Measurements from ENCODE around the gene SLC35F1. TPM values are rescaled to one million over a fixed set of nuclear protein-coding genes. Genes with fewer than 3 reads are reported as not detected.

Gene SLC35F1
- total and polyA plus RNA-seq, 2 donors (not counting 3 experiments of a cell fraction or from before 2014, with no cell fraction given): not detected

- intact Hi-C loops (cut with micrococcal nuclease): no loop called here
- POLR2A ChIA-PET: no interaction called here
- no peak overlapping the region for H3K4me2 ChIP-seq (ENCODE audit: insufficient read depth, low read length)
- no peaks in the 10 kb centered on the region for H3K9me1 ChIP-seq (replicated peaks; ENCODE audit: control insufficient read depth, extremely low read depth, insufficient read depth, low read length)
- H4K20me1 ChIP-seq (replicated peaks; ENCODE audit: control insufficient read depth, extremely low read depth, insufficient read depth, low read length): no peaks in the 10 kb centered on the region
- no peaks in the 10 kb centered on the region for H3K79me2 ChIP-seq (ENCODE audit: control insufficient read depth, insufficient read depth, low read length)
- dilution Hi-C loops (cut with MboI; ENCODE audit: extremely low pct_ligation_motif_present, low sequenced_read_pairs): no loop called here
- no peak for TF ChIP-seq CTCF (IDR thresholded peaks at IDR 0.05; ENCODE audit: extremely low read depth in 1 of 2, insufficient read depth in 1 of 2, low read depth in 1 of 2, low read length in 2 of 2)
- TF ChIP-seq FOS (IDR thresholded peaks at IDR 0.05; ENCODE audit: borderline replicate concordance, insufficient read depth, low read length): no peak
- TF ChIP-seq GATA2 (IDR thresholded peaks at IDR 0.05; ENCODE audit: insufficient read depth, insufficient read length, low read depth, low read length): no peak
- TF ChIP-seq MAX (IDR thresholded peaks at IDR 0.05; ENCODE audit: insufficient read depth, insufficient read length): no peak
- TF ChIP-seq EZH2 (IDR thresholded peaks at IDR 0.05; ENCODE audit: borderline replicate concordance, low read depth, low read length, severe bottlenecking): no peak
- TF ChIP-seq POLR2A (IDR thresholded peaks at IDR 0.05; ENCODE audit: low read depth, low read length): no peak
- no peak for TF ChIP-seq POLR2AphosphoS5 (IDR thresholded peaks at IDR 0.05; ENCODE audit: insufficient read depth, low read depth, low read length)
- no peak for TF ChIP-seq MYC (IDR thresholded peaks at IDR 0.05; ENCODE audit: low read depth, low read length)
- no peak for TF ChIP-seq JUN (IDR thresholded peaks at IDR 0.05; ENCODE audit: borderline replicate concordance, insufficient read depth, insufficient read length, low read depth)
- H3K9me3 ChIP-seq (replicated peaks; ENCODE audit: control insufficient read depth, insufficient read depth, low read length): no peaks in the 10 kb centered on the region
- DNase-seq (ENCODE audit: low read depth, low spot score): no peak
- H3K4me3 ChIP-seq (replicated peaks in 1 of 3; ENCODE audit: insufficient read depth in 1 of 3, low read depth in 1 of 3, low read length in 3 of 3): no peak overlapping the region
- H2AFZ ChIP-seq (ENCODE audit: low read depth, low read length): no peak overlapping the region
- no peaks in the 10 kb centered on the region for H3K36me3 ChIP-seq (ENCODE audit: control insufficient read depth in 2 of 2, extremely low read depth in 1 of 2, insufficient read depth in 2 of 2, low read length in 2 of 2)
- no peak overlapping the region for H3K9ac ChIP-seq (replicated peaks; ENCODE audit: extremely low read depth, insufficient read depth, low read length)
- no peak overlapping the region for H3K27ac ChIP-seq (ENCODE audit: insufficient read depth, low read depth, low read length)
- no TSS peak for BruUV-seq (replicated peaks)
- H3K27me3 ChIP-seq (ENCODE audit: control insufficient read depth in 2 of 2, insufficient read depth in 2 of 2, low read length in 2 of 2): no peaks in the 10 kb centered on the region
- no peak for FAIRE-seq
- CTCF ChIA-PET: no interaction called here
- no peaks in the 10 kb centered on the region for H3K4me1 ChIP-seq (ENCODE audit: control insufficient read depth, extremely low read depth, insufficient read depth, low read length)
Observed at GRCh38 chr6:118161343-118161742, 254.3 kb downstream of the SLC35F1 start.

Data from endothelial cell of umbilical vein (primary cell).